VCaP (cell line): Measurements from ENCODE around the gene ATCAY.

ENCODE experiments used
- H3K27ac ChIP-seq: fragments of 450-650 bp; 2 replicates; pipeline ENCODE4 v1.5.1; 2017
- CTCF ChIP-seq: fragments of 450-650 bp; conservative IDR thresholded peaks from 2 replicates; pipeline ENCODE4 v1.5.1; 2017; ENCODE audit warnings: mild to moderate bottlenecking, moderate library complexity

The ATCAY gene

GRCh38 chr19:3895788-3896187 lies 15.3 kb downstream of the ATCAY start:
- H3K27ac ChIP-seq: no peak overlapping the region
- TF ChIP-seq CTCF: no peak

- H3K27ac ChIP-seq: no peak overlapping the region
- TF ChIP-seq CTCF: no peak
These were observed 17.5 kb downstream of the ATCAY start for GRCh38 chr19:3897936-3898335.

GRCh38 chr19:3898426-3898825 lies 17.9 kb downstream of the ATCAY start:
- H3K27ac ChIP-seq: no peak overlapping the region
- no peak for TF ChIP-seq CTCF

GRCh38 chr19:3899531-3900294 lies 19.2 kb downstream of the ATCAY start:
- no peak overlapping the region for H3K27ac ChIP-seq
- TF ChIP-seq CTCF: no peak

- TF ChIP-seq CTCF: no peak
- no peak overlapping the region for H3K27ac ChIP-seq
These were observed 22.0 kb downstream of the ATCAY start for GRCh38 chr19:3902317-3902973.

- no peak for TF ChIP-seq CTCF
These were observed 23.7 kb downstream of the ATCAY start for GRCh38 chr19:3904233-3904632.

GRCh38 chr19:3907626-3908265 lies 27.3 kb downstream of the ATCAY start:
- no peak overlapping the region for H3K27ac ChIP-seq
- TF ChIP-seq CTCF: no peak

More at GRCh38 chr19:3904233-3904632, 23.7 kb downstream of the ATCAY start:
- H3K27ac ChIP-seq: no peak overlapping the region
